SK-N-SH treated with all-trans-retinoic acid at 6 μM for 48 hours (cell line): Measurements from ENCODE around the gene TRPV5.

Source experiments
- ATAC-seq: fragments of 200-7000 bp; cut with Tn5 transposase; 3 replicates; pipeline ENCODE4 v1.9.1; 2020; ENCODE audit warnings: mild to moderate bottlenecking, moderate library complexity
- ARNTL ChIP-seq: fragments of 450-650 bp; formaldehyde crosslinking; IDR thresholded peaks from 2 replicates; pipeline ENCODE4 v1.5.0; 2020; ENCODE audit warnings: low read depth, mild to moderate bottlenecking, moderate library complexity, borderline replicate concordance
- BACH2 ChIP-seq: fragments of 250-450 bp; sonication (Bioruptor Pico); IDR thresholded peaks from 2 replicates; pipeline ENCODE4 v1.9.0; 2021; ENCODE audit warnings: mild to moderate bottlenecking, borderline replicate concordance
- CSDC2 ChIP-seq: fragments of 250-450 bp; sonication (Bioruptor Pico); IDR thresholded peaks from 2 replicates; pipeline ENCODE4 v1.5.0; 2020; ENCODE audit warnings: mild to moderate bottlenecking, moderate library complexity
- ESRRG ChIP-seq: fragments of 250-450 bp; sonication (Bioruptor Pico); IDR thresholded peaks from 2 replicates; pipeline ENCODE4 v1.6.1; 2021; ENCODE audit warnings: mild to moderate bottlenecking
- ISL1 ChIP-seq: fragments of 250-450 bp; sonication (Bioruptor Pico); IDR thresholded peaks from 2 replicates; pipeline ENCODE4 v2.1.2; 2022; ENCODE audit warnings: mild to moderate bottlenecking, moderate library complexity
- OSR1 ChIP-seq: fragments of 250-450 bp; sonication (Bioruptor Pico); IDR thresholded peaks from 2 replicates; pipeline ENCODE4 v1.8.0; 2022; ENCODE audit warnings: moderate library complexity, mild to moderate bottlenecking, inconsistent platforms
- PPARA ChIP-seq: fragments of 250-450 bp; sonication (Bioruptor Pico); IDR thresholded peaks from 2 replicates; pipeline ENCODE4 v1.5.0; 2020; ENCODE audit warnings: mild to moderate bottlenecking, borderline replicate concordance
- RARB ChIP-seq: fragments of 250-450 bp; sonication (Bioruptor Pico); IDR thresholded peaks from 2 replicates; pipeline ENCODE4 v1.8.0; 2021; ENCODE audit warnings: mild to moderate bottlenecking, moderate library complexity
- SNAI2 ChIP-seq: fragments of 250-450 bp; sonication (Bioruptor Pico); IDR thresholded peaks from 2 replicates; pipeline ENCODE4 v1.5.0; 2020; ENCODE audit warnings: mild to moderate bottlenecking, moderate library complexity
- TOX ChIP-seq: fragments of 250-450 bp; sonication (Bioruptor Pico); IDR thresholded peaks from 2 replicates; pipeline ENCODE4 v1.8.0; 2021; ENCODE audit warnings: mild to moderate bottlenecking, moderate library complexity, borderline replicate concordance
- ZFP3 ChIP-seq: fragments of 250-450 bp; sonication (Bioruptor Pico); IDR thresholded peaks from 2 replicates; pipeline ENCODE4 v1.5.0; 2020; ENCODE audit warnings: mild to moderate bottlenecking, moderate library complexity
- ZFP30 ChIP-seq: fragments of 450-650 bp; formaldehyde crosslinking; IDR thresholded peaks from 2 replicates; pipeline ENCODE4 v1.5.0; 2022; ENCODE audit warnings: mild to moderate bottlenecking, moderate library complexity
- ZNF565 ChIP-seq: fragments of 450-650 bp; formaldehyde crosslinking; conservative IDR thresholded peaks from 2 replicates; pipeline ENCODE4 v1.5.0; 2020; ENCODE audit warnings: low read depth, mild to moderate bottlenecking, moderate library complexity
- ZNF70 ChIP-seq: fragments of 450-650 bp; formaldehyde crosslinking; IDR thresholded peaks from 2 replicates; pipeline ENCODE4 v1.5.0; 2020; ENCODE audit warnings: mild to moderate bottlenecking, moderate library complexity
- ZNF8 ChIP-seq: fragments of 450-650 bp; formaldehyde crosslinking; IDR thresholded peaks from 2 replicates; pipeline ENCODE4 v1.5.0; 2020; ENCODE audit warnings: mild to moderate bottlenecking, moderate library complexity
- TF ChIP-seq, protein P1 (sequence below): fragments of 250-450 bp; sonication (Bioruptor Pico); IDR thresholded peaks from 2 replicates; pipeline ENCODE4 v1.8.0; 2021; ENCODE audit warnings: low read depth, mild to moderate bottlenecking, moderate library complexity, borderline replicate concordance
- TF ChIP-seq, protein P2 (sequence below): fragments of 250-450 bp; sonication (Bioruptor Pico); IDR thresholded peaks from 2 replicates; pipeline ENCODE4 v1.5.1; 2021; ENCODE audit warnings: mild to moderate bottlenecking, moderate library complexity
- TF ChIP-seq, protein P3 (sequence below): fragments of 250-450 bp; sonication (Bioruptor Pico); IDR thresholded peaks from 2 replicates; pipeline ENCODE4 v1.5.0; 2020; ENCODE audit warnings: mild to moderate bottlenecking, moderate library complexity
- TF ChIP-seq, protein P4 (sequence below): fragments of 250-450 bp; sonication (Bioruptor Pico); IDR thresholded peaks from 2 replicates; pipeline ENCODE4 v1.5.1; 2020; ENCODE audit warnings: low read depth, mild to moderate bottlenecking, moderate library complexity
- TF ChIP-seq, protein P5 (sequence below): fragments of 250-450 bp; sonication (Bioruptor Pico); IDR thresholded peaks from 2 replicates; pipeline ENCODE4 v1.8.0; 2020; ENCODE audit warnings: mild to moderate bottlenecking, moderate library complexity, borderline replicate concordance

Gene TRPV5

DNA sequence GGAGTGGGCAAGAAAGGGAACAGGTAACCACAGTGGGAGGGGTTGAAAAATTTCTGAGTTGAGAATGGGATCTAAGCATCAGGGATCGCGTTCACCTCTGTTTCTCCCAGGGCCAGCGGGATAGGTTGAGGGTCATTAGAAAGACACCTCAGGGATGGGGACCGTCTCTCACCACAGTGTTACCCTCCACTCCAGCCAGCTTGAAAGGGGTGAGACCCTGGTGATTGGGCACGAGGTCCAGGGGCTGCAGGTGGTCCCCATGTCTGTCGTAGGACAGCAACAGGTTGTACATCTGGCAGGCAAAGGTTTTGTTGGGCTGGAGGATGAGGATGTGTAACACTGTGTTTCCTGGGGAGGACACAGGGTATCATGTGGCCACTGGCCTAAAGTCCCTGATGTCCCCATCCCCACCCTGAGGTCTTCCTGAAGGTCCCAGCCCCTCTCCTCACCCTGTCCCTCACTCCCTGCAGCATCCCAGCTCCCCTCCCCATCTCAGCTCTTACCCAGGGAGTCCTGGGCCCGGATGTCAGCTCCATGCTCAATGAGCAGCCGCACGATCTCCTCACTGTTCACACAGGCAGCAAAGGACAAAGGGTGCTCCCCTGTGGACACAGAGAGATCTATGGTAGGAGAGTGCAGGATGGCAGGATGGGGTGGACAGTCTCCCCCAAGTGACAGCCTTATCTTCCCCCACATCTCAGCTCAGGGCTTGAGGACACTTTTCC lies 57.1 kb downstream of the TRPV5 start:
- ATAC-seq = no peak
- TF ChIP-seq, protein P1, sequence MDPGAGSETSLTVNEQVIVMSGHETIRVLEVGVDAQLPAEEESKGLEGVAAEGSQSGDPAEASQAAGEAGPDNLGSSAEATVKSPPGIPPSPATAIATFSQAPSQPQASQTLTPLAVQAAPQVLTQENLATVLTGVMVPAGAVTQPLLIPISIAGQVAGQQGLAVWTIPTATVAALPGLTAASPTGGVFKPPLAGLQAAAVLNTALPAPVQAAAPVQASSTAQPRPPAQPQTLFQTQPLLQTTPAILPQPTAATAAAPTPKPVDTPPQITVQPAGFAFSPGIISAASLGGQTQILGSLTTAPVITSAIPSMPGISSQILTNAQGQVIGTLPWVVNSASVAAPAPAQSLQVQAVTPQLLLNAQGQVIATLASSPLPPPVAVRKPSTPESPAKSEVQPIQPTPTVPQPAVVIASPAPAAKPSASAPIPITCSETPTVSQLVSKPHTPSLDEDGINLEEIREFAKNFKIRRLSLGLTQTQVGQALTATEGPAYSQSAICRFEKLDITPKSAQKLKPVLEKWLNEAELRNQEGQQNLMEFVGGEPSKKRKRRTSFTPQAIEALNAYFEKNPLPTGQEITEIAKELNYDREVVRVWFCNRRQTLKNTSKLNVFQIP (CRISPR knock-in tag) = no peak
- TF ChIP-seq ZFP3 (CRISPR knock-in tag) = no peak
- no peak for TF ChIP-seq TOX (CRISPR knock-in tag)
- TF ChIP-seq ARNTL = no peak
- no peak for TF ChIP-seq PPARA (CRISPR knock-in tag)
- no peak for TF ChIP-seq BACH2 (CRISPR knock-in tag)
- TF ChIP-seq RARB = no peak
- no peak for TF ChIP-seq ZNF565
- TF ChIP-seq ISL1 (CRISPR knock-in tag) = no peak
- TF ChIP-seq, protein P2, sequence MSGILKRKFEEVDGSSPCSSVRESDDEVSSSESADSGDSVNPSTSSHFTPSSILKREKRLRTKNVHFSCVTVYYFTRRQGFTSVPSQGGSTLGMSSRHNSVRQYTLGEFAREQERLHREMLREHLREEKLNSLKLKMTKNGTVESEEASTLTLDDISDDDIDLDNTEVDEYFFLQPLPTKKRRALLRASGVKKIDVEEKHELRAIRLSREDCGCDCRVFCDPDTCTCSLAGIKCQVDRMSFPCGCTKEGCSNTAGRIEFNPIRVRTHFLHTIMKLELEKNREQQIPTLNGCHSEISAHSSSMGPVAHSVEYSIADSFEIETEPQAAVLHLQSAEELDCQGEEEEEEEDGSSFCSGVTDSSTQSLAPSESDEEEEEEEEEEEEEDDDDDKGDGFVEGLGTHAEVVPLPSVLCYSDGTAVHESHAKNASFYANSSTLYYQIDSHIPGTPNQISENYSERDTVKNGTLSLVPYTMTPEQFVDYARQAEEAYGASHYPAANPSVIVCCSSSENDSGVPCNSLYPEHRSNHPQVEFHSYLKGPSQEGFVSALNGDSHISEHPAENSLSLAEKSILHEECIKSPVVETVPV (CRISPR knock-in tag) = no peak
- TF ChIP-seq, protein P3, sequence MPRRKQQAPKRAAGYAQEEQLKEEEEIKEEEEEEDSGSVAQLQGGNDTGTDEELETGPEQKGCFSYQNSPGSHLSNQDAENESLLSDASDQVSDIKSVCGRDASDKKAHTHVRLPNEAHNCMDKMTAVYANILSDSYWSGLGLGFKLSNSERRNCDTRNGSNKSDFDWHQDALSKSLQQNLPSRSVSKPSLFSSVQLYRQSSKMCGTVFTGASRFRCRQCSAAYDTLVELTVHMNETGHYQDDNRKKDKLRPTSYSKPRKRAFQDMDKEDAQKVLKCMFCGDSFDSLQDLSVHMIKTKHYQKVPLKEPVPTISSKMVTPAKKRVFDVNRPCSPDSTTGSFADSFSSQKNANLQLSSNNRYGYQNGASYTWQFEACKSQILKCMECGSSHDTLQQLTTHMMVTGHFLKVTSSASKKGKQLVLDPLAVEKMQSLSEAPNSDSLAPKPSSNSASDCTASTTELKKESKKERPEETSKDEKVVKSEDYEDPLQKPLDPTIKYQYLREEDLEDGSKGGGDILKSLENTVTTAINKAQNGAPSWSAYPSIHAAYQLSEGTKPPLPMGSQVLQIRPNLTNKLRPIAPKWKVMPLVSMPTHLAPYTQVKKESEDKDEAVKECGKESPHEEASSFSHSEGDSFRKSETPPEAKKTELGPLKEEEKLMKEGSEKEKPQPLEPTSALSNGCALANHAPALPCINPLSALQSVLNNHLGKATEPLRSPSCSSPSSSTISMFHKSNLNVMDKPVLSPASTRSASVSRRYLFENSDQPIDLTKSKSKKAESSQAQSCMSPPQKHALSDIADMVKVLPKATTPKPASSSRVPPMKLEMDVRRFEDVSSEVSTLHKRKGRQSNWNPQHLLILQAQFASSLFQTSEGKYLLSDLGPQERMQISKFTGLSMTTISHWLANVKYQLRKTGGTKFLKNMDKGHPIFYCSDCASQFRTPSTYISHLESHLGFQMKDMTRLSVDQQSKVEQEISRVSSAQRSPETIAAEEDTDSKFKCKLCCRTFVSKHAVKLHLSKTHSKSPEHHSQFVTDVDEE (CRISPR knock-in tag) = no peak

DNA sequence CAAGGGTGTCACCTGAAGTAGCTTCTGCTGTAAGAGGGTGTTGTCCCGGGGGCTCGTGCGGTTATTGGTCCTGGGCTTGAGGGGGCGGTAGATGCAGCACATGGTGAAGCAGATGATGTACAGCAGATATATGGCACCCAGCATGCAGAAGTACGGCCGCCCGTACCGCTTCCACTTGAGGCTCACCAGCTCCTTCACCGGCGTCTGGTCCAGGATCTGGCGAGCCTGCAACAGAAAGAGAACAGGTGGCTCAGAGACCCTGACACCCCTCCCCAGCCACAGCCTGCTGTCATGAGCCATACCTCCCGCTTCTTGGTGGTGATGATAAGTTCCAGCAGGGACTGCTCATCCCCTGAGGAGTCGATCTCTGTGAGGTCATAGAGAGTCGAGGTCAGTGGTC lies 58.1 kb downstream of the TRPV5 start:
- ATAC-seq = no peak
- TF ChIP-seq, protein P3 (CRISPR knock-in tag) = no peak
- TF ChIP-seq ZNF70 (CRISPR knock-in tag) = no peak
- TF ChIP-seq, protein P4, sequence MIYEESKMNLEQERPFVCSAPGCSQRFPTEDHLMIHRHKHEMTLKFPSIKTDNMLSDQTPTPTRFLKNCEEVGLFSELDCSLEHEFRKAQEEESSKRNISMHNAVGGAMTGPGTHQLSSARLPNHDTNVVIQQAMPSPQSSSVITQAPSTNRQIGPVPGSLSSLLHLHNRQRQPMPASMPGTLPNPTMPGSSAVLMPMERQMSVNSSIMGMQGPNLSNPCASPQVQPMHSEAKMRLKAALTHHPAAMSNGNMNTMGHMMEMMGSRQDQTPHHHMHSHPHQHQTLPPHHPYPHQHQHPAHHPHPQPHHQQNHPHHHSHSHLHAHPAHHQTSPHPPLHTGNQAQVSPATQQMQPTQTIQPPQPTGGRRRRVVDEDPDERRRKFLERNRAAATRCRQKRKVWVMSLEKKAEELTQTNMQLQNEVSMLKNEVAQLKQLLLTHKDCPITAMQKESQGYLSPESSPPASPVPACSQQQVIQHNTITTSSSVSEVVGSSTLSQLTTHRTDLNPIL (CRISPR knock-in tag) = no peak
- TF ChIP-seq ARNTL = no peak
- TF ChIP-seq CSDC2 (CRISPR knock-in tag) = no peak
- TF ChIP-seq, protein P1 (CRISPR knock-in tag) = no peak
- TF ChIP-seq ZFP30 = no peak
- no peak for TF ChIP-seq ESRRG
- TF ChIP-seq ZFP3 (CRISPR knock-in tag) = no peak
- TF ChIP-seq, protein P2 (CRISPR knock-in tag) = no peak
- TF ChIP-seq RARB = no peak
- TF ChIP-seq, protein P5, sequence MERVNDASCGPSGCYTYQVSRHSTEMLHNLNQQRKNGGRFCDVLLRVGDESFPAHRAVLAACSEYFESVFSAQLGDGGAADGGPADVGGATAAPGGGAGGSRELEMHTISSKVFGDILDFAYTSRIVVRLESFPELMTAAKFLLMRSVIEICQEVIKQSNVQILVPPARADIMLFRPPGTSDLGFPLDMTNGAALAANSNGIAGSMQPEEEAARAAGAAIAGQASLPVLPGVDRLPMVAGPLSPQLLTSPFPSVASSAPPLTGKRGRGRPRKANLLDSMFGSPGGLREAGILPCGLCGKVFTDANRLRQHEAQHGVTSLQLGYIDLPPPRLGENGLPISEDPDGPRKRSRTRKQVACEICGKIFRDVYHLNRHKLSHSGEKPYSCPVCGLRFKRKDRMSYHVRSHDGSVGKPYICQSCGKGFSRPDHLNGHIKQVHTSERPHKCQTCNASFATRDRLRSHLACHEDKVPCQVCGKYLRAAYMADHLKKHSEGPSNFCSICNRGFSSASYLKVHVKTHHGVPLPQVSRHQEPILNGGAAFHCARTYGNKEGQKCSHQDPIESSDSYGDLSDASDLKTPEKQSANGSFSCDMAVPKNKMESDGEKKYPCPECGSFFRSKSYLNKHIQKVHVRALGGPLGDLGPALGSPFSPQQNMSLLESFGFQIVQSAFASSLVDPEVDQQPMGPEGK (CRISPR knock-in tag) = no peak
- no peak for TF ChIP-seq ZNF565
- TF ChIP-seq SNAI2 = no peak
- no peak for TF ChIP-seq OSR1 (CRISPR knock-in tag)
- no peak for TF ChIP-seq ISL1 (CRISPR knock-in tag)
- no peak for TF ChIP-seq BACH2 (CRISPR knock-in tag)
- TF ChIP-seq ZNF8 (CRISPR knock-in tag) = no peak
